Smooth muscle cell of the coronary artery (primary cell): ENCODE data around the gene GCLM. TPM values are rescaled to one million over a fixed set of nuclear protein-coding genes. Genes with fewer than 3 reads are reported as not detected.

Experiments used
- total RNA-seq: library from RNA; depleted of rRNA; stranded (reverse); fragments of >200 nt; gene quantifications from 2 replicates; pipeline ENCODE4 v1.2.3, GENCODE V29; 2014; ENCODE audit warnings: low replicate concordance

Gene GCLM
- total RNA-seq = 5.4 and 12.3 TPM in 2 replicates

GRCh38 chr1:93909146-93910050 is at the start of gene GCLM:
TSS of gene GCLM (minus strand) at chr1:93909430. CDS start at chr1:93909163, 267 bp downstream.

GRCh38 chr1:93878889-93879586 is 30.2 kb downstream of the GCLM start, which contains the start of gene DNTTIP2:
TSS of gene DNTTIP2 (minus strand) at chr1:93879206. CDS start at chr1:93879148, 58 bp downstream.

Other genes starting within 250 kb of the GCLM start
- gene BCAR3, start 227.6 kb downstream of the GCLM start, total RNA-seq = 17.4 and 26.3 TPM in 2 replicates
- gene DNTTIP2, start 30.2 kb downstream of the GCLM start, total RNA-seq = 13.7 and 22.1 TPM in 2 replicates
- 0.15 and 1.1 TPM in 2 replicates for gene ABCA4, start 211.7 kb upstream of the GCLM start, total RNA-seq